ENCODE results near the gene SUGT1.

GRCh38 chr13:52669677-52670076 is 17.0 kb downstream of the SUGT1 start:
- TF ChIP-seq CTCF (IDR thresholded peaks at IDR 0.05 in 8 of 11, conservative IDR thresholded peaks at IDR 0.05 in 3 of 11) (no peak), POLR2A (IDR thresholded peaks at IDR 0.05) (no peak)

All from spleen (tissue), 7 donors.